DMS114 treated with DMSO at 0.1 percent for 48 hours (cell line): ENCODE measurements around the gene ADAMTS16.
"Not testable (repeated sequence)": the region's sequence is repeated elsewhere in the genome, so short reads cannot be mapped to it uniquely, and the experiment has no call there.

ENCODE experiments used
- DNase-seq: peaks from one replicate; lab custom pipeline; 2025; ENCODE audit not compliant: unreplicated experiment; lab: John Stamatoyannopoulos, UW

Gene ADAMTS16

GRCh38 chr5:5139777-5140478 is at the start of gene ADAMTS16:
Gene ADAMTS16, plus strand, starts transcription at chr5:5140330. Its CDS starts 138 bp downstream, at chr5:5140468.
- no peak for DNase-seq

GRCh38 chr5:5092149-5092548 is 48.0 kb upstream of the ADAMTS16 start:
- DNase-seq, result no peak

GRCh38 chr5:5100635-5101034 is 39.5 kb upstream of the ADAMTS16 start:
- DNase-seq, result no peak

DNA sequence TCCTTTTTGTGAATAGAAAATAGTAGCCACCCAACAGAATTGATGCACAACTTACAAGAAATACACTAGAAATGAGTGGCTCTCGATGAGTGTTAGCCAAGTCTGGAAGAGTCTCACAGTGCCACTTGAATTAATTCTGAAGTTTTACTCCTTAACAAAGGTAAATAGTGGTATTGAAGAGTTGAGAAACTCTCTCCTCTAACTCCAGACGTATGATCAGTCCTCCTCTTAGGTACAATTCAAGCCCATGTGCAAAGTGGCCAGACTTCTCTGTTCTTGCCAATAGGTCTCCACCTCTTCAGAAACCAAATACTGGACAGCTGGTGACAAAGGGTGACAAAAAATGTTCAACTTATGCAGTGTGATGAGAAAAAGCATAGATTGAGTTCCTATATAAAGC is 38.5 kb upstream of the ADAMTS16 start:
- DNase-seq, result no peak

DNA sequence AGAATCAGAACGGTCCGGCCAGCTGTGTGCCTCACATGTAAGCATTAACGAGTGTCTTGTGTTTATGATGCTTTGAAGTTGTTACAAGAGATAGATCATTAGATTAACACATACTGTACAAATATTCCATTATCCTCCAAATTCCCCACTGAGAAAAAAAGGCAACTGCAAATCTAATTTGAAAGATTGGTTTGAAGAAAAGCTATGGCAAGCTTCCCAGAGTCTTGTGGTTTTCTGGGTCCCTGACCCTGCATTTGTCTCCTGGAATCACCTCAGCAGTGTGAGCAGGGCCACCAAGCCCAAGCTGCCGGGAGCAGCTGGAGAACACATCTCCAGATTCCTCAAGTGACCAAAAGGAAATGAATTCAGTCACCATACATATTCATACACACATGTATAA is 36.9 kb upstream of the ADAMTS16 start:
- DNase-seq, result no peak

GRCh38 chr5:5104550-5104949 is 35.6 kb upstream of the ADAMTS16 start:
- DNase-seq, result no peak

DNA sequence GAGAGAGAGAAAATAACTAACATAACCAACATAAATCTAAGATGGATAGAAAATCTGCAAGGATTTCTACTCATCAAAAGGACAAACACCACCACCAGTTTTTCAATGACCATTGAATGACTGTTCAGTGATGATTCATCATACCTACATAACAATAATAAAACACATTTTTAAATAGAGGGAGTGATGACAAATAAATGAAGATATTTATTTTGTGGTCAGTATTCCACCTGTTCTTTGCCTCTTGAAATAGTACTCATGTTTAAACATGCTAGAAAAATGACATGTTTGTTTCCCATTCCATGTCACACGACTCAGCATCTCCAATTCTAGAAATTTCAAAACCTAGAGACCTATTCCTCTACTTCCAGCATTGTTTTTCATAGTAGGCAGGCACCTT is 34.6 kb upstream of the ADAMTS16 start:
- DNase-seq, result no peak

DNA sequence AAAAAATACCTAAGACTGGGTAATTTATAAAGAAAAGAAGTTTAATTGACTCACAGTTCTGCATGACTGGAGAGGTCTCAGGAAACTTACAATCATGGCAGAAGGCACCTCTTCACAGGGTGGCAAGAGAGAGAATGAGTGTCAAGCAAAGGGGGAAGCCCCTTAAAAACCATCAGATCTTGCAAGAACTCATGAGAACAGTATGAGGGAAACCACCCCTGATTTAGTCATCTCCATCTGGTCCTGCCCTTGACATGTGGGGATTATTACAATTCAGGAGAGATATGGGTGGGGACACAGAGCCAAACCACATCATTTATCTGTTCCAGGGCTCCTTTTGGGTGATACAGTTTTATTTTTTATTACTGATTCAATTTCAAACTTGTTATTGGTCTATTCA is 23.2 kb upstream of the ADAMTS16 start:
- DNase-seq, result no peak

DNA sequence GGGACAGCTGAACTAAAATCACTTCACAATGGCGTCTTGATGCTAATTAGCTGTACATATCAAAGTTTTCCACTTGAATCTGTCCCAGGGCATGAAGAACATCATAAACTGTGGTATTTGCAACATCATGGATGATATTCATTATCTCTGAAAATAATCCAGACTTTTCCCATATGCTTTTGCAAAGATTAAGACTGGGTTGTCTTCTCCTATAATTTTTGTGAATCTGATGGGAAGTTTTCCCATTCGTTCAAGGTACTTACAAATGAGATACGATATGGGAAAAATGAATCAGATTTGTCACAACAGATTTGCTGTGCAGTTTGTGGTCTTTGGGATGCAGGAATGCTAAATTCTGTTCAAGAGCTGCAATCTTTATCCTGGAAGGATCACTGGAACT is 17.4 kb upstream of the ADAMTS16 start:
- no peak for DNase-seq

DNA sequence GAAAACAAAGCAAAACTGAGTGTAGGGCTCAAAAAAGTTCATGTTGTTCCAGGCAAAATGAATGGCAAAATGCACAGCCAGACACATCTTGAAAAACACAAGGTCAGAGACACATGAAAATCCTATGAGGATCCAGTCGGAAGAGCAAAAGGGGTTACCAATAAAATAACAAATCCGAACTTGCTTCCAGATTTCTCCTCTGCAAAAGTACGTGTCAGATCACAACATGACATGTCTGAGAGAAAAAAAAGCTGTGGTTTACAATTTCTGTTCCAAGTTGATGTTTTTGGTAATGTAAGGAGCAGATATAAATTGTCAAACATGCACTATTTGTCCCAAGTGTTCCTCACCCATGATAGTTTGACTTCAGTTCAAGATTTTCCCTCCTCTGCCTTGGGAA is 15.9 kb upstream of the ADAMTS16 start:
- DNase-seq, result no peak

- DNase-seq, result no peak
Measured at GRCh38 chr5:5126444-5126843, 13.7 kb upstream of the ADAMTS16 start.

GRCh38 chr5:5128766-5129165 is 11.4 kb upstream of the ADAMTS16 start:
- no peak for DNase-seq

- no peak for DNase-seq
Measured at GRCh38 chr5:5132234-5132633, 7.9 kb upstream of the ADAMTS16 start.

GRCh38 chr5:5132693-5133295 is 7.3 kb upstream of the ADAMTS16 start:
- no peak for DNase-seq

GRCh38 chr5:5134107-5134506 is 6.0 kb upstream of the ADAMTS16 start:
- DNase-seq, result no peak

DNA sequence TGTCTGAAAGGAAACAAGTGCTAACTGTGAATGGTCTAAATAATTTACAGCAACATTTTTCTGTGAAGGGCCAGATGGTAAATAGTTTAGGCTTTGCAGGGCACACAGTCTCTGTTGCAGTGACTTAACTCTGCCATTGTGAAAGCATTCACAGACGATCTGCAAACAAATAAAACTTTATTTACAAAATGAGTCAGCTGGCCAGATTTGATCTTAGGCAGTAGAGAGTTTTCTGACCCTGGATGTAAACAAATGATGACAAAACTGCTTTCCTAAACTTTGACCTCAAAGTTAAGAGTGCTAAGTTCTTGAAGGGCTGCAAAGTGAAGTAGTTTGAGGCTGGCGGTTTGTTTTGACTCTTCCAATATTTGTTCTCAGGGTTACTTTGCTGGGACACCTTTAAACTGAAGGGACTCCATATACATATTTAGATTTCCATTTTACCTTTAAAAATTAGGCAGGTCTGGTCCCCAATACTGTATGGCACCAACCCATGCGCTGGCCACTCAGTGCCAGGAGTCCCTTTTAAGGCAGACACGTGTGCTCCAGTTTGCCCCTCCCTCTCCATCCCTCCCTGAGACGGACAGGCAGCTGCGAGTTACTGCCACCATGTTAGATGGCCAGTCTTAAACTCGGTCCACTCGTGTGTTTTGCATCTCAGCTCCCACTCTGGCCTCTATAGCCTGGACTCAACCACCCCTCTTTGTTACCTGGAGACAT is 4.0 kb upstream of the ADAMTS16 start:
- no peak for DNase-seq

- DNase-seq, result not testable (repeated sequence)
Measured at GRCh38 chr5:5137851-5138250, 2.3 kb upstream of the ADAMTS16 start.

GRCh38 chr5:5139336-5139776 is 774 bp upstream of the ADAMTS16 start:
- no peak for DNase-seq

DNA sequence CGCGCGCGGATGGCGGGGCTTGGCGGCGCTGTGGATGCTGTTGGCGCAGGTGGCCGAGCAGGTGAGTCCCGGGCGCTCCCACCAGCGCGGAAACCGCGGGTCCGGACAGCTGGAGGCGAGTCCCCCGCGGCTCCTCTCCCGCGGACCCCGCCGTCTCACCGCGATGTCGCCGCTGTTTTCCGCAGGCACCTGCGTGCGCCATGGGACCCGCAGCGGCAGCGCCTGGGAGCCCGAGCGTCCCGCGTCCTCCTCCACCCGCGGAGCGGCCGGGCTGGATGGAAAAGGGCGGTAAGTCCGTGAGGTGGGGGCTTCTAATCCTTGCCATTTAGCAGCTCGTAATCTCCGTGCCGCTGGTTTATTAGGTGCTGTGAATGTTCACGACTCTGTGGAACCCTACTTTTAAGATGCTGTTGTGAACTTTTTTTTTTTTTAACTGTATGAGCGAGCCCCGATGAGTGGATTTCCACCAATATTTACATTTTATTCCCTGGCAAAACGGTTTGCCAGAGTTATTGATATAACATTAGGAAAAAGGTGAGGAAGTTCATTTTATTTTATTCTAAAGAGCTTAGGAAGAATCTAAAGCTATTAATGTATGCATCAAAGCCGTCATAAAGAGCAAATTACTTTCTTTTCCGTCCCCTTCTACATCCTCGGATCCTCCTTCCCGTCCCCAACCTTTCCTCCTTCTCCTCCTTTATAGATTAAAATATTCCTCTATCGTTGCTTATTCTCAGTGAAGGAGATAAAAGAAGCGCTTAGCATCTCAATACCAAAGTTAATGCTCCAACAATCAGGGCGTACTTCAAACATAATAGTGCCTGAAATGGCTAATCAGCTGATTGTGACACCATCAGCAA is 579 bp downstream of the ADAMTS16 start:
- DNase-seq, result no peak

GRCh38 chr5:5141339-5141599 is 1.1 kb downstream of the ADAMTS16 start:
- DNase-seq, result no peak
